HL-60/S4 treated with phorbol 12-myristate 13-acetate at 8.2 ng/mL for 4 days and 3 days (cell line): ENCODE measurements around the gene QSOX2.

ENCODE experiments used
- in situ Hi-C: fragments of 300-500 bp; cut with MboI; formaldehyde crosslinking; loops from 2 replicates; pipeline ENCODE4 v1.15.0; 2022; ENCODE audit warnings: low sequenced_read_pairs

Gene QSOX2

GRCh38 chr9:136178773-136179075, 66.9 kb downstream of the QSOX2 start:
- in situ Hi-C loops: no loop called here

DNA sequence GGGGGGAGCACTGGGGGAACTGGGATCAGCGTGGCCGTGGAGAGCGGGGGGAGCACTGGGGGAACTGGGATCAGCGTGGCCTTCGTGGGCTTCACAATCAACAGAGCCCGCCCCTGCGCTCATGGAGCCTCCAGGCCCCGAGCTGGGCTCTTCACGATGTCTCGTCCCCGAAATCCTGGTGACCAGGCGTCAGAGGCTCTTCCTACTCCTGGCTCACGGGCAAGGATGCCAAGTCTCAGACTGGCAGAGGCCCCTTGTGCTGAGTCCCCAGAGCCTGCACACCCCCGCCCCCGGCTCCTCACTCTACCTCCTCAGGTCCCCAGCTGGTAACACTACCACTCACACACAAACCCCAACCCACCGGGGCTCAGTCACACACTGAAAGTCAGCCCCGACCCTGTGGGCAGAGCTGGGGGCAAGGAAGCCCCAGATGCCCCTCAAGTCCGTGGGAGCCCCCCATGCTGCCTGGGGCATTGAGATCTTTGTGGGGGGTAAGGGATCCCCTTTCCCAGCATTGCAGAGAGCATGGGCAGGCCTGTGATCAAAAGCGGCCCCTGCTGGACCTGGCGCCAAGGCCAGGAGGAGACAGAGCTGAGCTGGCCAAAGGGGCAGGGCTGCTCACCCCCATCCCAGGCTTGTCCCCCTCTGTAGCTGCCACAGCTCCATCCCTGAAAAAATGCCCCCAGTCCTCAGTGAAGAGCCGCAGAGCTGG, 67.4 kb downstream of the QSOX2 start:
- in situ Hi-C loops: no loop called here

- in situ Hi-C loops: no loop called here
These were observed 68.4 kb downstream of the QSOX2 start for GRCh38 chr9:136177224-136177623.

- in situ Hi-C loops: no loop called here
These were observed 69.9 kb downstream of the QSOX2 start for GRCh38 chr9:136175616-136176197.

DNA sequence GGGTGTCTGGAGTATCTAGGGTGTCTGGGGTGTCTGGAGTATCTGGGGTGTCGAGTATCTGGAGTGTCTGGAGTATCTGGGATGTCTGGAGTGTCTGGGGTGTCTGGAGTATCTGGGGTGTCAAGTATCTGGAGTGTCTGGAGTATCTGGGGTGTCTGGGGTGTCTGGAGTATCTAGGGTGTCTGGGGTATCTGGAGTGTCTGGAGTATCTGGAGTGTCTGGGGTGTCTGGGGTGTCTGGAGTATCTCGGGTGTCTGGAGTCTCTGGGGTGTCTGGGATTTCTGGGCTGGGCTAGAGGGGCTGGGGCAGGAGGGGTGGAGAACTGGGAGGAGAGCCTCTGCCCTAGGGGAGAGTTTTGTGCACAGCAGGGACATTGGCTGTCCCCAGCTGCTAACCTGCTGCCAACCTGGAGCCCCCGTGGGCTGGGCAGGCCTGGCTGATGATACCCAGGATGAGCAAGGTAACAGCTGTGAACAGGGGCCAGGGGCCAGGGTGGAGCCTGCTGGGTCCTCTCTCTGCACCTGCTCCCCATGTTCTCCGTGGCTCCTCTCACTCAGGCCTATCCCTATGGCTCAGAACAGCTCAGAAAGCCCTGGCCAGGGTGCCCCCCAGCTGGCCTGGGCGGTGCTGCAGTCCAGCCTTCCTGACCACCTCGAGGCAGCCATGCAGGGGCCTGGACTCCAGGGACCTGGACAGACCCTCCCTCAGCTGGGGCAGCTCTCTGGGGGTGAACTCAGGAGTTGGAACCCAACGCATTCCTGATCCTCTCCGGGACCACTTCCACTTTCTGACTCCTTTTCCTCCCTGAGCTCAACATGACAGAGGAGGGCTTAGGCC, 70.6 kb downstream of the QSOX2 start:
- in situ Hi-C loops: no loop called here

- in situ Hi-C loops: no loop called here
These were observed 71.8 kb downstream of the QSOX2 start for GRCh38 chr9:136173648-136174290.

DNA sequence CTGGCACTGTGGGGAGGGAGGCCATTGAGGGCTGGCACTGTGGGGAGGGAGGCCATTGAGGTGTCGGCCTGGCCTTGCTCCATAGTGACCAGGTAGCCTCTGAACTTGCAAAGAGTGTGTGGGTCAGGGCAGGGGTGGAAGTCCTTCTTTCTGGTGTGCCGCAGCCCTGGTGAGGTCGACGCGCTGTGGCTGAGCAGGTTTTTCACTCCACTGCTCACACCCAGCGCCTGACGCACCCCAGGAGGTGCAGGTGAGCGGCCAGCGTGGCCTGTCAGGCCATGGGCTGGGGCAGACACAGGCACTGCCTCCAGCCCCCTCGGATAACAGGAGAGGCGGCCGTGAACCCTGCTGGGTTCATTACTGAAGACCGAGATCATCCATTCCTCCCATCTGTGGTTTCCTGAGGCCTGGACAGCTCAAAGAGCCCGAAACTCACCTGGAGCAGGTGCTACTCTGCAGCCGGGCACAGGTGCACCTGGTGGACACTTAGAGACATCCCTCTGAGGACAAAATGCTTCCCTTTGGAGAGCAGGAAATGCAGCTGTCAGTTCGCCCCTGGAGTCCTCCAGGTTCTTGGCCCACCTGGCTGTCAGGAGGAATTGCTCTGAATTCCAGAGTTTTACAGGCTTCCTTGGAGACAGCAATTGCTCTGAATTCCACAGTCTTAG, 73.1 kb downstream of the QSOX2 start:
- in situ Hi-C loops: no loop called here

- in situ Hi-C loops: no loop called here
These were observed 73.7 kb downstream of the QSOX2 start for GRCh38 chr9:136171801-136172411.

DNA sequence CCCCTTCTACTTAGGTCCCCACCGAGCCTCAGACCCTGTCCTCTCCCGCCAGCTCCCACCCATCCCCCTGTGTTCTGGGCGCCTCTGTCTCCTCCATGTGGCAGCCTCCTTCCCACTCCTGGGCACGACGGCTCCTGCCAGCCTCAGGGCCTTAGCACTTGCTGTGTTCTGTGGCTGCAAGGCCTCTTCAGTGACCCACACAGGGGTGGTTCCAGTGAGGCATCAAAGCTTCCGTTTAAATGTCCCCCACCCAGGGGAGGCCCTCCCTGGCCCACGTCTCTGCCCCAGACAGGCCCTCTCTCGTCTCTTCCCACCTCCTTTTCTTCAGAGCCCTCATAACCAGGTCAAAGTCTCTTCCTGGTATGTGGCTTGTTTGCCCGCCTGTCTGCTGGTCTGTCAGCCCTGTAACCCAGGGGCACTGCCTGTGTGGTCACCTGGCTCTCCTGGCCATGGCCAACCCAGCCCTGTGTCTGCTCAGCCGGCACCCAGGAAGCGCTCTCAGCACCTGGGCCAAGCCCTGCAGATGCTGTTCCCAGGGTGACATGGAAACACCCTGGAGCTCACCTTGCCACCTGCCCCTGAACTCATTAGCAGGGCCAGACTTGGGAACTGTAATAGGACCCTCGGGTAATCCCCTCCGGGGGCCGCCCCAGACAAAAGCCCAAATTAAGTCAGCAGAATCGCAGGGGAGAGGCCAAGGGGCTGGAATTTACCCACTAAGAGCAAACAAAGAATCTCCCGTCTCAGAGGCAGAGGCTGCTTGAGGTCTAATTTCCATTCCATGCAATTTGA, 74.4 kb downstream of the QSOX2 start:
- in situ Hi-C loops: no loop called here

- in situ Hi-C loops: no loop called here
These were observed 75.4 kb downstream of the QSOX2 start for GRCh38 chr9:136170006-136170901.

GRCh38 chr9:136169495-136169894, 76.1 kb downstream of the QSOX2 start:
- in situ Hi-C loops: loop anchor here (10.0 kb wide), 1 partner anchor 95 kb away; no protein-coding TSS in a partner anchor

DNA sequence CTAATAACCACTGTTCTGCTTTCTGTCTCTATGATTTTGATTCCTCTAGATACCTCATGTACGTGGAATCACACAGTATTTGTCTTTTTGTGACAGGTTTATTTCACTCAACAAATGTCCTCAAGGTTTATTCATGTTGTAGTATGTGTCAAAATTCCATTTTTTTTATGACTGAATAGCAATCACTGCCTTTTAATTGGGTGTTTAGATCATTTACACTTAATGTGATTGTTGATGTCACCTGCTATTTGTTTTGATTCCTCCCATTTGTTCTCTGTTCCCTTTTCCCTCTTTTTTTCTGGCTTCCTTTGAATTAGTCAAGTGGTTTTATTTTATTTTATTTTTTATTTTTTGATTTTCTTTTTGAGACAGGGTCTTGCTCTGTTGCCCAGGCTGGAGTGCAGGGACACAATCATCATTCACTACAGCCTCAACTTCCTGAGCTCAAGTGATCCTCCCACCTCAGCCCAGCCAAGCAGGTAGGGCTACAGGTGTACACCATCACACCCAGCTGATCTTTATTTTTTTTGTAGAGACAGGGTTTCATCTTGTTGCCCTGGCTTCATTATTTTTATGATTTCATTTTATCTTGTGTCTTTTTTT, 82.3 kb downstream of the QSOX2 start:
- in situ Hi-C loops: loop anchor here (10.0 kb wide), 1 partner anchor 101 kb away; no protein-coding TSS in a partner anchor

- in situ Hi-C loops: loop anchor here (10.0 kb wide), 1 partner anchor 104 kb away; no protein-coding TSS in a partner anchor
These were observed 84.5 kb downstream of the QSOX2 start for GRCh38 chr9:136160995-136161610.

- in situ Hi-C loops: loop anchor here (10.0 kb wide), 1 partner anchor 104 kb away; no protein-coding TSS in a partner anchor
These were observed 85.2 kb downstream of the QSOX2 start for GRCh38 chr9:136160381-136160841.

GRCh38 chr9:136159851-136160250, 85.8 kb downstream of the QSOX2 start:
- in situ Hi-C loops: loop anchor here (10.0 kb wide), 1 partner anchor 105 kb away; no protein-coding TSS in a partner anchor

GRCh38 chr9:136157477-136158265, 87.9 kb downstream of the QSOX2 start:
- in situ Hi-C loops: no loop called here
